Measurements from ENCODE around the gene SNED1.

DNA sequence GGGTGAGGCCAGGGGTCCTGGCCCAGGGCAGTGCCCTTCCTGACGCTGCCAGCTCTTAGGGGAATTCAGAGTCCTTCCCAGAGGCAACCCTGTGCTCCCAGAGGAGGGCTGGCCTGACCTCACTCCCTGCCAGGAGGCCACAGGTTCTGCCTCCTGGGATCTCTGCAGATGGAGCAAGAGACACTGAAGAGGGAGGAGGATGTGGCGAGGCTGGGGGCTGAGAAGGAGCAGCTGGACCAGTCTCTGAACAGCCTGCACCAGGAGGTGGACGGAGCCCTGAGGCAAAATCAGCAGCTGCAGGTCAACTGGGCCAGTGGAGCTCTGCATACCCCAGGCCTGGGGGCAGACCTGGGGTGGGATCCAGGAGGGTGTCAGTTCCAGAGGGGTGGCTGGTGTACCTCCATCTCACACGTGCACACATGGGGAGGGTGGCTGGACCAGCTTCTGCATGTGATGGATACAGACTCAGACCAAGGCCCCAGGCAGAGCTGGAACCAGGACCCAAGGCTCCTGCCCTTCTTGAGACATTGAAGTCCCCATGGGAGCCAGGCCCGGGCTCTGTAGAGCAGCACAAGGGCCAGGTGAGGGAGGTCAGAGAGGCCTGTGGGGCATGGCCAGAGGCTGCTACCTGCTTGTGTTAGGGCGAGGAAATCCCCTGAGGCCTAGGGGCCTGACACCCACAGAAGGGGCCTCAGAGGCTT, 9.7 kb upstream of the SNED1 start:
- TF ChIP-seq, protein P1, sequence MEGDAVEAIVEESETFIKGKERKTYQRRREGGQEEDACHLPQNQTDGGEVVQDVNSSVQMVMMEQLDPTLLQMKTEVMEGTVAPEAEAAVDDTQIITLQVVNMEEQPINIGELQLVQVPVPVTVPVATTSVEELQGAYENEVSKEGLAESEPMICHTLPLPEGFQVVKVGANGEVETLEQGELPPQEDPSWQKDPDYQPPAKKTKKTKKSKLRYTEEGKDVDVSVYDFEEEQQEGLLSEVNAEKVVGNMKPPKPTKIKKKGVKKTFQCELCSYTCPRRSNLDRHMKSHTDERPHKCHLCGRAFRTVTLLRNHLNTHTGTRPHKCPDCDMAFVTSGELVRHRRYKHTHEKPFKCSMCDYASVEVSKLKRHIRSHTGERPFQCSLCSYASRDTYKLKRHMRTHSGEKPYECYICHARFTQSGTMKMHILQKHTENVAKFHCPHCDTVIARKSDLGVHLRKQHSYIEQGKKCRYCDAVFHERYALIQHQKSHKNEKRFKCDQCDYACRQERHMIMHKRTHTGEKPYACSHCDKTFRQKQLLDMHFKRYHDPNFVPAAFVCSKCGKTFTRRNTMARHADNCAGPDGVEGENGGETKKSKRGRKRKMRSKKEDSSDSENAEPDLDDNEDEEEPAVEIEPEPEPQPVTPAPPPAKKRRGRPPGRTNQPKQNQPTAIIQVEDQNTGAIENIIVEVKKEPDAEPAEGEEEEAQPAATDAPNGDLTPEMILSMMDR (IDR thresholded peaks at IDR 0.05; ENCODE audit: insufficient read depth, low read length): no peak
- TF ChIP-seq GABPA (IDR thresholded peaks at IDR 0.05; ENCODE audit: low read depth) (no peak), SPI1 (IDR thresholded peaks at IDR 0.05; ENCODE audit: borderline replicate concordance, low read depth) (no peak), POLR2AphosphoS5 (IDR thresholded peaks at IDR 0.05; ENCODE audit: low read depth) (no peak)
